Smooth muscle cell of trachea (primary cell): ENCODE measurements around the gene B3GAT1. TPM values are rescaled to one million over a fixed set of nuclear protein-coding genes. Genes with fewer than 3 reads are reported as not detected.

Experiments
- total RNA-seq: library from RNA; depleted of rRNA; stranded (reverse); fragments of >200 nt; gene quantifications from 2 replicates; pipeline ENCODE4 v1.2.1, GENCODE V29; 2014

Gene B3GAT1
- total RNA-seq: not detected in 2 replicates

GRCh38 chr11:134412203-134413042 is at the start of gene B3GAT1:
B3GAT1 (minus strand) TSS chr11:134412242; CDS start chr11:134387659, 24,583 bp downstream.

GRCh38 chr11:134331354-134332188 is 80.5 kb downstream of the B3GAT1 start, which contains the start of gene GLB1L2:
GLB1L2 (plus strand) TSS chr11:134331988; CDS start chr11:134332062, 74 bp downstream.

Other genes starting within 250 kb of the B3GAT1 start
- gene NCAPD3, start 188.3 kb downstream of the B3GAT1 start, total RNA-seq: 7.3 and 17.5 TPM in 2 replicates
- gene VPS26B, start 187.6 kb downstream of the B3GAT1 start, total RNA-seq: 43.8 and 61.5 TPM in 2 replicates
- gene THYN1, start 158.9 kb downstream of the B3GAT1 start, total RNA-seq: 78.4 and 93.1 TPM in 2 replicates
- 22.0 TPM in 2 replicates for gene ACAD8, start 158.7 kb downstream of the B3GAT1 start, total RNA-seq
- not detected in 2 replicates for gene GLB1L3, start 135.9 kb downstream of the B3GAT1 start, total RNA-seq
- gene GLB1L2, start 80.3 kb downstream of the B3GAT1 start, total RNA-seq: 0.15 TPM in 1 of 2 replicates, not detected in the other